GM19351 (cell line): Measurements from ENCODE around the gene LILRA1.
A peak's percentile ranks its signal among the peaks of the same experiment; 100 is the strongest.
"Not testable (repeated sequence)": the region's sequence is repeated elsewhere in the genome, so short reads cannot be mapped to it uniquely, and the experiment has no call there.

Source experiments
- ATAC-seq: cut with Tn5 transposase; IDR thresholded peaks from one replicate; pipeline ENCODE4 v1.9.1; 2021; ENCODE audit warnings: mild to moderate bottlenecking, moderate library complexity; ENCODE audit not compliant: unreplicated experiment

The LILRA1 gene

GRCh38 chr19:54576411-54576976 lies 16.9 kb upstream of the LILRA1 start:
- no peak for ATAC-seq

- ATAC-seq, result no peak
Observed at GRCh38 chr19:54577334-54577733, 16.1 kb upstream of the LILRA1 start.

- not testable (repeated sequence) for ATAC-seq
Observed at GRCh38 chr19:54578268-54578667, 15.2 kb upstream of the LILRA1 start.

- no peak for ATAC-seq
Observed at GRCh38 chr19:54586397-54586796, 7.0 kb upstream of the LILRA1 start.

- no peak for ATAC-seq
Observed at GRCh38 chr19:54587026-54587425, 6.4 kb upstream of the LILRA1 start.

- ATAC-seq, result not testable (repeated sequence)
Observed at GRCh38 chr19:54593931-54594626, 647 bp downstream of the LILRA1 start.

GRCh38 chr19:54594737-54595136 lies 1.3 kb downstream of the LILRA1 start:
- ATAC-seq, result no peak

DNA sequence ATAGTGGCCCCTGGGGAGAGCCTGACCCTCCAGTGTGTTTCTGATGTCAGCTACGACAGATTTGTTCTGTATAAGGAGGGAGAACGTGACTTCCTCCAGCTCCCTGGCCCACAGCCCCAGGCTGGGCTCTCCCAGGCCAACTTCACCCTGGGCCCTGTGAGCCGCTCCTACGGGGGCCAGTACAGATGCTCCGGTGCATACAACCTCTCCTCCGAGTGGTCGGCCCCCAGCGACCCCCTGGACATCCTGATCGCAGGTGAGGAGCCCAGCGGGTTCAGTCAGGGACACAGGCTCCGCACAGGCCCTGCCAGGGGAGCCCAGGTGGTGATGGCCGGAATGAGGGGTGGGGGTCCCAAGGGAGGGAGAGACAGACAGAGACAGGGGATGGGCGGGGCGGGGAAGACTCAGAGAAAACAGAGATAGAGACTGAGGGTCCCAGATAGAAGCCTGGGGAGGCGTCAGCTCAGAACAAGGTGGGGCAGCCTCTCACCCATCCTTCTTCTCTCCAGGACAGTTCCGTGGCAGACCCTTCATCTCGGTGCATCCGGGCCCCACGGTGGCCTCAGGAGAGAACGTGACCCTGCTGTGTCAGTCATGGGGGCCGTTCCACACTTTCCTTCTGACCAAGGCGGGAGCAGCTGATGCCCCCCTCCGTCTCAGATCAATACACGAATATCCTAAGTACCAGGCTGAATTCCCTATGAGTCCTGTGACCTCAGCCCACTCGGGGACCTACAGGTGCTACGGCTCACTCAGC lies 2.4 kb downstream of the LILRA1 start:
- not testable (repeated sequence) for ATAC-seq

GRCh38 chr19:54600212-54600611 lies 6.8 kb downstream of the LILRA1 start:
- no peak for ATAC-seq

DNA sequence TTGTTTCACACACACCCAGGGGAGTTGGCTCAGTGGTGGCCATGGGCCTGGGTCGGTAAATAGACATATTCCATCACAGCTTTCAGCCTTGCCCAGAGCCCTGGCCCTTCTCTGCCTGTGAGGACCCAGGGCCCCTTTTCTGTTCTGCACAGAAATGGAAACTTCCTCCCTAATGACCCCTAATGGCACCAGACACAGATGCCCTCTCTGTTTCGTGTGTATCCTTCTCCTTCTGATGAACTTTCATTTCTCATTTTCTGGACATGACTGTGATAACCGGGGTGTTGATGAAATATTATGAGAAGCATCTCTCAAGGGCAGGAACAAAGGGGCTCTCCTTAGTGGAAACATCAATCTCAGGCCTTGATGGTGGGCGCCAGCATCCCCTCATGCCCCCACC lies 12.8 kb downstream of the LILRA1 start:
- ATAC-seq, result no peak

GRCh38 chr19:54606891-54607784 lies 13.7 kb downstream of the LILRA1 start:
- no peak for ATAC-seq

DNA sequence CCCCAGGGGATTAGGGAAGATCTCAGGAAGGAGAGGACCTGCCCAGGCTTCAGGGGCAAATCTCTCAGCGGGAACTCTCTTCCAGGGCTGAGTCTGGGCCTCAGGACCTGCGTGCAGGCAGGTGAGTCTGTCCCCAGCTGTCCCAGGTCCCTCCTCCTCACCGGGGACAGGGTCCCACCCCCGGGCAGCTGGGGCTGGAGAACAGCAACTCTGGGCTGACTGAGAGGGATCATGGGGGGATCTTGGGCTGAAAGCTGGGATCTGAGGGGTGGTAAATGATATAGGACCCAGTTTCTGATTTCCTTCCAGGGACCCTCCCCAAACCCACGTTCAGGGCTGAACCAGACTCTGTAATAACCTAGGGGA lies 14.3 kb downstream of the LILRA1 start:
- ATAC-seq, result no peak

GRCh38 chr19:54608205-54608604 lies 14.8 kb downstream of the LILRA1 start:
- no peak for ATAC-seq

DNA sequence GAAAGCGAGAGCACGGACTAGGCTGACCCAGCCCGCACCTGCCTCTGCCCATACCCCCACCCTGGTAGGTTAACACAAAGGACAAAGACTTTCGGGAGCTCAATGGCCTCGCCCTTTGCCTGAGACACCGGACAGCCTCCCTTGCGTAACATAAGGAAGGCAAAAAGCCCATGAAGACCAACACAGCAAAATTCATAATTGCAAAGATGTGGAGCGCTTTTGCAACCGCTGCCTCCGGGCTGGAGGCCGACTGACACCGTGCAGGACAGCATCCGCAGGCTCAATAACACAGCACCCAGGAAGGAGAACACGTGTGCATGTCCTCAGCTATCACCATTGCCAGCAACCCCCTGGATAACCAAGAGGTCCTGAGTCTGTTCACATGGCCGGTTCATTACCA lies 15.4 kb downstream of the LILRA1 start:
- no peak for ATAC-seq

DNA sequence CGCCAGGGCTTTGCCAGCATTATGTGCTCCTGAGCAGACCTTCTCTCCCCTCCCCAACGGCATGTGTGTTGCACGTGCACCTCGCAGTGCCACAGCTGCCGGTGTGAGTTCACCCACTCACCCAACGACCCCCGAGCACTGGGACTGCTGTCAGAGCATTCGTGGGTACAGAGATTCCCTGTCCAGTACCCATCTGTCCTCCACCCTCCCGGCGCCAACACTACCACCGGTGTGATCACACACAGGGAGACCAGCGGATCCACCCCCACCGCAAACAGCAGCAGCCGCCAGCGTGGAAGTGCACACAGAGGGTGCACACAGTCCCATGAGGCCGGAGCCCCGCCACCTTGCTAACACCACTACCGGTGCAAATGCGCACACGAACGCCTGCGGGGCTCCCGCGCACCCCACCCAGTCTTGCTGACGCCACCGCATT lies 15.9 kb downstream of the LILRA1 start:
- no peak for ATAC-seq

DNA sequence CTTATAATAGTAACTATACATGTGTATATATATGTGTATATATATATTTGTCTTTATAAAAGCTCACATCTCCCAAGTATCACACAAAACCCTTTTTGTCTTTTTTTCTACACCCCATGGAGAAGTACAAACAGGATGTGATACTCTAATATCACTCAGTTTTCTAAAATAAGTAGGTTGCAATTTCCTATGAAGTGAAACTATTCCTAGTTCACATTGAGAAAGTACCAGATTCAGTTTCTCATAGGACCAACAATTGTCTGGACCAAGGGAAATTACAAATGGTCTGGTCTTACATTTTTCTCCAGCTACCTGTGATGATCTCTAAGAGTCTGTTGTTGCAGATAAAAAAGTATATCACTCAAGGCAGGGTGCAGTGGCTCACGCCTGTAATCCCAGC lies 19.0 kb downstream of the LILRA1 start:
- ATAC-seq, result no peak

DNA sequence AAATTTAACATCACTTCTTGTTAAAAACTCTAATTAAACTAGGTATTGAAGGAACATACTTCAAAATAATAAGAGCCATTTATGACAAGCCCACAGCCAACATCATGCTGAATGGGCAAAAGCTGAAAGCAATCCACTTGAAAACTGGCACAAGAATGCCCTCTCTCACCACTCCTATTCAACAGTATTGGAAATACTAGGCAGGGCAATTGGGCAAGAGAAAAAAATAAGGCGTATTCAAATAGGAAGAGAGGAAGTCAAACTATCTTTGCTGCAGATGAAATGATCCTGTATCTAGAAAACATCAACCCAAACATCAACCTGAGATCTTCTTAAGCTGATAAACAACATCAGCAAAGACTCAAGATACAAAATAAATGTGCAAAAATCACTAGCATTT lies 21.3 kb downstream of the LILRA1 start:
- no peak for ATAC-seq

DNA sequence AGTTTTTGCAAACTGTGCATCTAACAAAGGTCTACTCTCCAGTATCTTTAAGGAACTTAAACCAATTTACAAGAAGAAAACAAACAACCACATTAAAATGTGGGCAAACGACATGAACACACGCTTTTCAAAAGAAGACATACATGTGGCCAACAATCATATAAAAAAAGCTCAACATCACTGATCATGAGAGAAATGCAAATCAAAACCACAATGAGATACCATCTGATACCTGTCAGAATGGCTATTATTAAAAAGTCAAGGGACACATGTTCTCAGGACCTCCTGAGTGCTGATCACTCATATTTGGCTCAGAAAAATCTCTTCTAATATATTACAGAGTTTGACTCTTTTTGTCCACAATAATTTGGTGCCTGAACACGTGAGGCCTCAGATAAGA lies 22.6 kb downstream of the LILRA1 start:
- ATAC-seq, result no peak

GRCh38 chr19:54616821-54617560 lies 23.6 kb downstream of the LILRA1 start:
- ATAC-seq, result peak; percentile 87

GRCh38 chr19:54620464-54620863 lies 27.0 kb downstream of the LILRA1 start:
- no peak for ATAC-seq
